ENCODE data around the gene PHLPP1.

PHLPP1 gene

GRCh38 chr18:62973689-62974088 lies 258.3 kb downstream of the PHLPP1 start:
- Histone ChIP-seq H3K9me3 (ENCODE audit: insufficient read depth, low read length) (no peaks in the 10 kb centered on the region), H3F3A (ENCODE audit: insufficient read depth) (no peaks in the 10 kb centered on the region), H3K9me2 (replicated peaks; ENCODE audit: insufficient read depth, low read length) (no peaks in the 10 kb centered on the region), H3K79me2 (ENCODE audit: insufficient read depth, low read length) (no peaks in the 10 kb centered on the region), H3K36me3 (ENCODE audit: low read length) (no peaks in the 10 kb centered on the region), H2AFZ (ENCODE audit: low read depth, low read length, severe bottlenecking) (no peak overlapping the region), H3K4me2 (ENCODE audit: low read depth, low read length, poor library complexity, severe bottlenecking) (no peak overlapping the region), H3K27me3 (ENCODE audit: low read length) (no peaks in the 10 kb centered on the region), H3K9ac (ENCODE audit: low read length) (no peak overlapping the region), H4K20me1 (ENCODE audit: low read depth, low read length) (no peaks in the 10 kb centered on the region), H3K4me3 (ENCODE audit: insufficient read depth, low read length, poor library complexity, severe bottlenecking) (no peak overlapping the region), H3K27ac (ENCODE audit: low read depth, low read length) (no peak overlapping the region)
- TF ChIP-seq EZH2phosphoT487 (conservative IDR thresholded peaks at IDR 0.05; ENCODE audit: low read length), result no peak
- no peak for TF ChIP-seq CTCF (IDR thresholded peaks at IDR 0.05; ENCODE audit: insufficient read depth, low read length, poor library complexity, severe bottlenecking)

GRCh38 chr18:62974388-62974787 lies 259.0 kb downstream of the PHLPP1 start:
- no peaks in the 10 kb centered on the region for H3K9me3 ChIP-seq (ENCODE audit: insufficient read depth, low read length)
- H3K9ac ChIP-seq (ENCODE audit: low read length), result no peak overlapping the region
- no peaks in the 10 kb centered on the region for H3K9me2 ChIP-seq (replicated peaks; ENCODE audit: insufficient read depth, low read length)
- no peaks in the 10 kb centered on the region for H3K36me3 ChIP-seq (ENCODE audit: low read length)
- no peak overlapping the region for H3K4me2 ChIP-seq (ENCODE audit: low read depth, low read length, poor library complexity, severe bottlenecking)
- no peak overlapping the region for H2AFZ ChIP-seq (ENCODE audit: low read depth, low read length, severe bottlenecking)
- no peak overlapping the region for H3K4me3 ChIP-seq (ENCODE audit: insufficient read depth, low read length, poor library complexity, severe bottlenecking)
- no peaks in the 10 kb centered on the region for H4K20me1 ChIP-seq (ENCODE audit: low read depth, low read length)
- H3K27me3 ChIP-seq (ENCODE audit: low read length), result no peaks in the 10 kb centered on the region
- no peaks in the 10 kb centered on the region for H3F3A ChIP-seq (ENCODE audit: insufficient read depth)
- no peaks in the 10 kb centered on the region for H3K79me2 ChIP-seq (ENCODE audit: insufficient read depth, low read length)
- TF ChIP-seq CTCF (IDR thresholded peaks at IDR 0.05; ENCODE audit: insufficient read depth, low read length, poor library complexity, severe bottlenecking), result no peak
- H3K27ac ChIP-seq (ENCODE audit: low read depth, low read length), result no peak overlapping the region

GRCh38 chr18:62974928-62975675 lies 259.8 kb downstream of the PHLPP1 start:
- H3K79me2 ChIP-seq (ENCODE audit: insufficient read depth, low read length), result no peaks in the 10 kb centered on the region
- no peaks in the 10 kb centered on the region for H3F3A ChIP-seq (ENCODE audit: insufficient read depth)
- no peak overlapping the region for H3K27ac ChIP-seq (ENCODE audit: low read depth, low read length)
- no peaks in the 10 kb centered on the region for H3K9me3 ChIP-seq (ENCODE audit: insufficient read depth, low read length)
- H4K20me1 ChIP-seq (ENCODE audit: low read depth, low read length), result no peaks in the 10 kb centered on the region
- no peak overlapping the region for H3K4me2 ChIP-seq (ENCODE audit: low read depth, low read length, poor library complexity, severe bottlenecking)
- no peak overlapping the region for H3K9ac ChIP-seq (ENCODE audit: low read length)
- no peaks in the 10 kb centered on the region for H3K9me2 ChIP-seq (replicated peaks; ENCODE audit: insufficient read depth, low read length)
- H3K4me3 ChIP-seq (ENCODE audit: insufficient read depth, low read length, poor library complexity, severe bottlenecking), result no peak overlapping the region
- no peaks in the 10 kb centered on the region for H3K27me3 ChIP-seq (ENCODE audit: low read length)
- no peak overlapping the region for H2AFZ ChIP-seq (ENCODE audit: low read depth, low read length, severe bottlenecking)
- TF ChIP-seq CTCF (IDR thresholded peaks at IDR 0.05; ENCODE audit: insufficient read depth, low read length, poor library complexity, severe bottlenecking), result no peak
- no peak for TF ChIP-seq EZH2phosphoT487 (conservative IDR thresholded peaks at IDR 0.05; ENCODE audit: low read length)
- no peaks in the 10 kb centered on the region for H3K36me3 ChIP-seq (ENCODE audit: low read length)
